ENCODE measurements around the gene FOXO3. TPM values are rescaled to one million over a fixed set of nuclear protein-coding genes. Genes with fewer than 3 reads are reported as not detected.
A peak's percentile ranks its signal among the peaks of the same experiment; 100 is the strongest.

Gene FOXO3
- total RNA-seq, 1 donor from 2014 or later: 37.3 TPM

DNA sequence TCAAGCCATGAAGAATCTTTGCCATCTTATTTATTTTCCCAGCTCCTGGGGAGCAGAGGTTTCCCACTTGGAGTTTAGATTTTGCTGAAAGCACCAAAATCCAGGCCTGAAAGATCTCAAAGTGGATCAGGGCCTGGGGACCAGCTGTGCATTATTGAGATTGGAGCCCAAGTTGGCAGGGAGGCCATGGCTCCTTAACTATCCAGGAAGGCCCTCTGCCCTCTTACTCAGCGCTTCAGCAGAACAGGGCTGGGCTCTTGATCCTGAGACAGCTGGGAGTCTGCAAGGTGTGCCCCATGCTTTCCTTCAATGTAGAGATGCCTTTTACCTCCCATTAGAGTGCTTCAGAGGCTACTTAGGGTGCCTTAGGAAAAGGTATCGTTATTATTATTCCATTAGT is 24.6 kb downstream of the FOXO3 start:
- H3K36me3 ChIP-seq (ENCODE audit: insufficient read depth, low read length): no peaks in the 10 kb centered on the region
- H2AFZ ChIP-seq (ENCODE audit: low read depth, low read length): no peak overlapping the region
- Mint-ChIP-seq H3K4me3 (ENCODE audit: unreplicated experiment) (no peak overlapping the region), H3K27ac (ENCODE audit: unreplicated experiment) (no peak overlapping the region), H3K27me3 (ENCODE audit: low read depth, unreplicated experiment) (no peaks in the 10 kb centered on the region), H3K4me1 (ENCODE audit: low read depth, unreplicated experiment) (peaks cover 78% of the 10 kb centered on the region), H3K36me3 (ENCODE audit: low read depth, unreplicated experiment) (no peaks in the 10 kb centered on the region), H3K9me3 (ENCODE audit: unreplicated experiment) (no peaks in the 10 kb centered on the region)
- H3K4me3 ChIP-seq (ENCODE audit: insufficient read depth, low read depth, low read length): no peak overlapping the region
- FAIRE-seq (no peak), DNase-seq (ENCODE audit: low read depth) (no peak)
- peaks cover 64% of the 10 kb centered on the region for H4K20me1 ChIP-seq (ENCODE audit: insufficient read depth, low read length)
- TF ChIP-seq EZH2 (IDR thresholded peaks at IDR 0.05; ENCODE audit: insufficient read depth, low read length): no peak
- no peak for TF ChIP-seq CTCF (IDR thresholded peaks at IDR 0.05; ENCODE audit: insufficient read depth, low read depth, low read length)
- H3K9me3 ChIP-seq (ENCODE audit: insufficient read depth, low read depth, low read length): no peaks in the 10 kb centered on the region
- H3K27me3 ChIP-seq (ENCODE audit: insufficient read depth, low read length): no peaks in the 10 kb centered on the region
- H3K27ac ChIP-seq (ENCODE audit: low read depth, low read length): no peak overlapping the region
- no peak overlapping the region for H3K4me2 ChIP-seq (ENCODE audit: low read length)
- H3K9ac ChIP-seq (ENCODE audit: low read length): no peak overlapping the region
- peaks cover 61% of the 10 kb centered on the region for H3K4me1 ChIP-seq (ENCODE audit: insufficient read depth, low read length)
- peaks cover 74% of the 10 kb centered on the region for H3K79me2 ChIP-seq (ENCODE audit: insufficient read depth, low read length)

- no peaks in the 10 kb centered on the region for H3K9me3 Mint-ChIP-seq (ENCODE audit: unreplicated experiment)
- no peak overlapping the region for H3K4me3 Mint-ChIP-seq (ENCODE audit: unreplicated experiment)
- H3K27ac ChIP-seq (ENCODE audit: low read depth, low read length): no peak overlapping the region
- H3K4me1 ChIP-seq (ENCODE audit: insufficient read depth, low read length): peaks cover 55% of the 10 kb centered on the region
- H3K9me3 ChIP-seq (ENCODE audit: insufficient read depth, low read depth, low read length): no peaks in the 10 kb centered on the region
- H3K27me3 ChIP-seq (ENCODE audit: insufficient read depth, low read length): no peaks in the 10 kb centered on the region
- H3K79me2 ChIP-seq (ENCODE audit: insufficient read depth, low read length): peaks cover 74% of the 10 kb centered on the region
- H4K20me1 ChIP-seq (ENCODE audit: insufficient read depth, low read length): peaks cover 64% of the 10 kb centered on the region
- H3K36me3 ChIP-seq (ENCODE audit: insufficient read depth, low read length): no peaks in the 10 kb centered on the region
- H3K4me1 Mint-ChIP-seq (ENCODE audit: low read depth, unreplicated experiment): peaks cover 78% of the 10 kb centered on the region
- no peaks in the 10 kb centered on the region for H3K27me3 Mint-ChIP-seq (ENCODE audit: low read depth, unreplicated experiment)
- H3K27ac Mint-ChIP-seq (ENCODE audit: unreplicated experiment): peak overlapping the region; percentile 2
- FAIRE-seq (peak; percentile 9), DNase-seq (ENCODE audit: low read depth) (no peak)
- H3K9ac ChIP-seq (ENCODE audit: low read length): no peak overlapping the region
- TF ChIP-seq EZH2 (IDR thresholded peaks at IDR 0.05; ENCODE audit: insufficient read depth, low read length): no peak
- no peak for TF ChIP-seq CTCF (IDR thresholded peaks at IDR 0.05; ENCODE audit: insufficient read depth, low read depth, low read length)
- no peaks in the 10 kb centered on the region for H3K36me3 Mint-ChIP-seq (ENCODE audit: low read depth, unreplicated experiment)
- no peak overlapping the region for H3K4me2 ChIP-seq (ENCODE audit: low read length)
- H2AFZ ChIP-seq (ENCODE audit: low read depth, low read length): no peak overlapping the region
- H3K4me3 ChIP-seq (ENCODE audit: insufficient read depth, low read depth, low read length): no peak overlapping the region
Measured at GRCh38 chr6:108585921-108586536, 25.3 kb downstream of the FOXO3 start.
